Astrocyte (in vitro differentiated cells and primary cell): ENCODE data around the gene OSBPL5. TPM values are rescaled to one million over a fixed set of nuclear protein-coding genes. Genes with fewer than 3 reads are reported as not detected.
A peak's percentile ranks its signal among the peaks of the same experiment; 100 is the strongest.

Source experiments
- DNase-seq: peaks from one replicate; pipeline ENCODE4 v3.0.0-alpha.2; 2010; ENCODE audit warnings: low read depth
- FAIRE-seq: peaks from 2 replicates; lab custom pipeline; 2011; peaks lifted over from hg19 to GRCh38; lab: Jason Lieb, UNC
- H2AFZ ChIP-seq: 2 replicates; pipeline ENCODE4 v1.6.0; 2012; ENCODE audit warnings: low read depth, low read length, inconsistent platforms
- H3K27ac ChIP-seq: 2 replicates; pipeline ENCODE4 v1.5.1; 2011; ENCODE audit warnings: low read depth, low read length, inconsistent platforms
- H3K27me3 ChIP-seq: 2 replicates; pipeline ENCODE4 v1.6.0; 2011; ENCODE audit warnings: low read length, inconsistent platforms; ENCODE audit not compliant: insufficient read depth
- H3K36me3 ChIP-seq: 2 replicates; pipeline ENCODE4 v1.5.1; 2011; ENCODE audit warnings: low read length, inconsistent platforms; ENCODE audit not compliant: insufficient read depth
- H3K4me1 ChIP-seq: 2 replicates; pipeline ENCODE4 v1.5.1; 2011; ENCODE audit warnings: low read length, inconsistent platforms; ENCODE audit not compliant: insufficient read depth
- H3K4me2 ChIP-seq: 2 replicates; pipeline ENCODE4 v1.6.0; 2012; ENCODE audit warnings: low read length, inconsistent platforms
- H3K4me3 ChIP-seq: 2 replicates; pipeline ENCODE4 v1.5.1; 2011; ENCODE audit warnings: low read depth, mild to moderate bottlenecking, low read length, inconsistent platforms; ENCODE audit not compliant: insufficient read depth
- H3K79me2 ChIP-seq: 2 replicates; pipeline ENCODE4 v1.6.0; 2012; ENCODE audit warnings: mild to moderate bottlenecking, low read length, inconsistent platforms; ENCODE audit not compliant: insufficient read depth
- H3K9ac ChIP-seq: 2 replicates; pipeline ENCODE4 v1.6.0; 2012; ENCODE audit warnings: mild to moderate bottlenecking, low read length, inconsistent platforms
- H3K9me3 ChIP-seq: 2 replicates; pipeline ENCODE4 v1.5.1; 2012; ENCODE audit warnings: low read depth, mild to moderate bottlenecking, low read length, inconsistent platforms; ENCODE audit not compliant: insufficient read depth
- H4K20me1 ChIP-seq: 2 replicates; pipeline ENCODE4 v1.6.0; 2012; ENCODE audit warnings: low read length, inconsistent platforms; ENCODE audit not compliant: insufficient read depth
- H3K27ac Mint-ChIP-seq: one replicate; pipeline ENCODE4 v1.8.0; 2021; ENCODE audit warnings: mild to moderate bottlenecking, mixed read lengths; ENCODE audit not compliant: unreplicated experiment
- H3K27me3 Mint-ChIP-seq: one replicate; pipeline ENCODE4 v1.8.0; 2021; ENCODE audit warnings: low read depth, mixed read lengths; ENCODE audit not compliant: unreplicated experiment
- H3K36me3 Mint-ChIP-seq: one replicate; pipeline ENCODE4 v1.8.0; 2021; ENCODE audit warnings: low read depth, mixed read lengths; ENCODE audit not compliant: unreplicated experiment
- H3K4me1 Mint-ChIP-seq: one replicate; pipeline ENCODE4 v1.8.0; 2021; ENCODE audit warnings: low read depth, mixed read lengths; ENCODE audit not compliant: unreplicated experiment
- H3K4me3 Mint-ChIP-seq: one replicate; pipeline ENCODE4 v1.8.0; 2021; ENCODE audit warnings: mild to moderate bottlenecking, moderate library complexity, mixed read lengths; ENCODE audit not compliant: unreplicated experiment
- H3K9me3 Mint-ChIP-seq: one replicate; pipeline ENCODE4 v1.8.0; 2021; ENCODE audit warnings: mild to moderate bottlenecking, mixed read lengths; ENCODE audit not compliant: unreplicated experiment
- EZH2 ChIP-seq: IDR thresholded peaks from 2 replicates; pipeline ENCODE4 v1.6.1; 2012; ENCODE audit warnings: mild to moderate bottlenecking, low read length, inconsistent platforms; ENCODE audit not compliant: insufficient read depth
- total RNA-seq: library from RNA; stranded (reverse); gene quantifications from 2 replicates; pipeline ENCODE4 v1.2.1, GENCODE V29; 2021
- TF ChIP-seq, protein P1 (sequence below): IDR thresholded peaks from 2 replicates; pipeline ENCODE4 v1.5.1; 2011; ENCODE audit warnings: low read depth, mild to moderate bottlenecking, inconsistent platforms, low read length, moderate library complexity; ENCODE audit not compliant: insufficient read depth

Gene OSBPL5
- total RNA-seq, 1 donor from 2014 or later = 29.0 TPM

DNA sequence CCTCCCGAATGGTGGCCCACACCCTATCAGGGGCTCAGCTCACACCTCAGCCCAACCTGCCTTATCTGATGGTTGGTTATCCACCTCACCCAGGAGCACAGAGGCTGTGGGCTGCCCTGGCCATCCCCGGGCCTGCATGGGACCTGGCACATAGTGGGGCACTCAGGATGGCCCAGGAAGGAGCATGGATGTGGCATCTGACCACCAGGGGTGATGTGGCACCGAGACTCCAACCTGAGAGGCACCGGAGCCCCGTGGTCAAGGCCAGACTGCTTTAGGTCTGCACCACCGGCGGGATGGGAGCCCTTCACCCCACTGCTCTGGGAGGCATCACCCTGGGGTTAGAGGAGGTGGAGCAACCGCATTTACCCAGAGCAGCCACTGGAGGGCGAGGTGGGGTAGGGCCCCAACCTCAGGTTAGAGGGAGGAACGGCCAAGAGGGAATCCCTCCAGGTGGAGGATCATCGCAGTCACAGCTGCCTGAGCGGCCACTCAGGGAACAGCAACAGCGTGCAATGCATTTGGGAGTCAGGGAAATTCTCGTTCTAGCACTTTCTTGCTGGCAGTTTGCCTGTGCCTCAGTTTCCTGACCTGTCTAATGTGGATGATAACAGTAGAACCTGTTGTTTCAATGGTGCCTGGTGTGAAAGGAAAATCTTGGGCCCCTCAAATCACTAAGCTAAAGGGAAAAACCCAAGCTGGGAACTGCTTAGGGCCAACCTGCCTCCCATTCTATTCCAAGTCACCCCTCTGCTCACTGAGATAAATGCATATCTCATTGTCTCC is 55.0 kb downstream of the OSBPL5 start:
- H3K9me3 Mint-ChIP-seq = peaks cover 5% of the 10 kb centered on the region
- H3K4me1 Mint-ChIP-seq = no peaks in the 10 kb centered on the region
- H3K79me2 ChIP-seq = no peaks in the 10 kb centered on the region
- H3K4me3 Mint-ChIP-seq = no peak overlapping the region
- no peak overlapping the region for H3K27ac ChIP-seq
- peaks cover 36% of the 10 kb centered on the region for H3K36me3 Mint-ChIP-seq
- H3K27ac Mint-ChIP-seq = no peak overlapping the region
- no peak overlapping the region for H2AFZ ChIP-seq
- no peak for FAIRE-seq
- H3K9me3 ChIP-seq = no peaks in the 10 kb centered on the region
- no peak overlapping the region for H3K4me2 ChIP-seq
- TF ChIP-seq, protein P1, sequence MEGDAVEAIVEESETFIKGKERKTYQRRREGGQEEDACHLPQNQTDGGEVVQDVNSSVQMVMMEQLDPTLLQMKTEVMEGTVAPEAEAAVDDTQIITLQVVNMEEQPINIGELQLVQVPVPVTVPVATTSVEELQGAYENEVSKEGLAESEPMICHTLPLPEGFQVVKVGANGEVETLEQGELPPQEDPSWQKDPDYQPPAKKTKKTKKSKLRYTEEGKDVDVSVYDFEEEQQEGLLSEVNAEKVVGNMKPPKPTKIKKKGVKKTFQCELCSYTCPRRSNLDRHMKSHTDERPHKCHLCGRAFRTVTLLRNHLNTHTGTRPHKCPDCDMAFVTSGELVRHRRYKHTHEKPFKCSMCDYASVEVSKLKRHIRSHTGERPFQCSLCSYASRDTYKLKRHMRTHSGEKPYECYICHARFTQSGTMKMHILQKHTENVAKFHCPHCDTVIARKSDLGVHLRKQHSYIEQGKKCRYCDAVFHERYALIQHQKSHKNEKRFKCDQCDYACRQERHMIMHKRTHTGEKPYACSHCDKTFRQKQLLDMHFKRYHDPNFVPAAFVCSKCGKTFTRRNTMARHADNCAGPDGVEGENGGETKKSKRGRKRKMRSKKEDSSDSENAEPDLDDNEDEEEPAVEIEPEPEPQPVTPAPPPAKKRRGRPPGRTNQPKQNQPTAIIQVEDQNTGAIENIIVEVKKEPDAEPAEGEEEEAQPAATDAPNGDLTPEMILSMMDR = peak; percentile 30
- no peak for TF ChIP-seq EZH2
- H4K20me1 ChIP-seq = no peaks in the 10 kb centered on the region
- no peaks in the 10 kb centered on the region for H3K27me3 ChIP-seq
- DNase-seq = no peak
- peaks cover 3% of the 10 kb centered on the region for H3K27me3 Mint-ChIP-seq
- H3K4me3 ChIP-seq = no peak overlapping the region
- no peaks in the 10 kb centered on the region for H3K4me1 ChIP-seq
- H3K9ac ChIP-seq = no peak overlapping the region
- H3K36me3 ChIP-seq = peaks cover 2% of the 10 kb centered on the region

DNA sequence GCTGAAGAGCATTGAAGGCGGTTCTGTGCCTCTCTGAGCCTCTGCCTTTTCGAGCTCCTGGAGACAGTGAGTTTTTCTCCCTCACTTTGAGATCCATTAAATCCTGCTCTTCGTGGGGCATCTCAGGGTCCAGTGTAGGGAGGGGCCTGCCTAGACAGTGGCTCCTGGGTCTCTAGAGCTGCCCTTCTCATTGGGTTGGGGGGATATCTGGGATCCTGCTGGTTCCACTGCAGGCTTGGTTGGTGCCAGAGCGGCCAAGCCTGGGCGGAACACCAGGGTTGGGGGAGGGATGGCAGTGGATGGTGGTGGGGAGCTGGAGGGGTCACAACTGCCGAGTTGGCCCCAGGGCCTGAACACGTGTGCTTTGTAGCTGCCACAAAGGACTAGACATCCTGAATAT is 55.7 kb downstream of the OSBPL5 start:
- Histone ChIP-seq H3K4me2 (no peak overlapping the region), H3K27me3 (no peaks in the 10 kb centered on the region), H3K9me3 (no peaks in the 10 kb centered on the region), H4K20me1 (no peaks in the 10 kb centered on the region), H3K27ac (no peak overlapping the region), H3K4me3 (no peak overlapping the region), H3K9ac (no peak overlapping the region), H3K36me3 (peaks cover 2% of the 10 kb centered on the region), H3K4me1 (no peaks in the 10 kb centered on the region), H2AFZ (no peak overlapping the region), H3K79me2 (no peaks in the 10 kb centered on the region)
- FAIRE-seq = no peak
- H3K36me3 Mint-ChIP-seq = peaks cover 33% of the 10 kb centered on the region
- H3K4me1 Mint-ChIP-seq = no peaks in the 10 kb centered on the region
- TF ChIP-seq, protein P1 = no peak
- TF ChIP-seq EZH2 = no peak
- H3K9me3 Mint-ChIP-seq = peaks cover 5% of the 10 kb centered on the region
- peaks cover 3% of the 10 kb centered on the region for H3K27me3 Mint-ChIP-seq
- DNase-seq = no peak
- no peak overlapping the region for H3K27ac Mint-ChIP-seq
- H3K4me3 Mint-ChIP-seq = no peak overlapping the region

DNA sequence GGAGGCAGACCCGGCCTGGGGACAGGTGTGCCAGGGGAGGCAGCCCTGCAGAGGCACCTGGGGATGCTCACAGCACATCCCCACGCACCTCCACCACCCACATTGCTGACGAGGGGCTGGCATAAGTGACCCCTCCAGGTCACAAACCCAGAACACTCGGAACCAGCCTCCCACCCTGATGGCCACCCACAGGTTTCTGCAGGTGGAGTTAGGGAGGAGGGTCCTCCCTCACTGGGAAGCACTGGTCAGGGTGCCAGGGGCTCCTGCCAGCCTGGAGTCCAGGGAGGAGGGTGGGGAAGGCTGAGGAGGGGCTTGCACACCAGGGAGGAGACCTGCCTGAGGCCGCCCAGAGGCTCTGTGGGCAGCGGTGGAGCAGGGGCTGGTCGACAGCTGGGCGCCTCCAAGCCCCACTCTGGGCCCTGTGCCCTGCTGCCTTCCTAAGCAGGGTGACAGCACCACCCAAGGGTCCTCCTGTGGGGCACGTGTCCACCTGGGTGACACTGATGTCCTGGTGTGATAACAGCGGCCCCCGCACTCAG is 56.9 kb downstream of the OSBPL5 start:
- H3K27ac ChIP-seq = no peak overlapping the region
- H3K27ac Mint-ChIP-seq = no peak overlapping the region
- no peak for TF ChIP-seq EZH2
- TF ChIP-seq, protein P1 = no peak
- no peaks in the 10 kb centered on the region for H4K20me1 ChIP-seq
- no peak overlapping the region for H3K4me3 ChIP-seq
- peaks cover 2% of the 10 kb centered on the region for H3K36me3 ChIP-seq
- no peaks in the 10 kb centered on the region for H3K27me3 ChIP-seq
- peaks cover 3% of the 10 kb centered on the region for H3K27me3 Mint-ChIP-seq
- no peak overlapping the region for H3K9ac ChIP-seq
- H3K9me3 ChIP-seq = no peaks in the 10 kb centered on the region
- H3K4me1 ChIP-seq = no peaks in the 10 kb centered on the region
- peaks cover 30% of the 10 kb centered on the region for H3K36me3 Mint-ChIP-seq
- no peaks in the 10 kb centered on the region for H3K4me1 Mint-ChIP-seq
- FAIRE-seq = no peak
- no peak overlapping the region for H2AFZ ChIP-seq
- no peak overlapping the region for H3K4me3 Mint-ChIP-seq
- H3K4me2 ChIP-seq = no peak overlapping the region
- H3K9me3 Mint-ChIP-seq = no peaks in the 10 kb centered on the region
- DNase-seq = no peak
- H3K79me2 ChIP-seq = no peaks in the 10 kb centered on the region
